Stimulated activated CD4-positive, alpha-beta T cell treated with anti-CD3 and anti-CD28 coated beads, Interleukin-1b, Interleukin-23, amount 100 ng/mL, for 48 hours (primary cell): ENCODE data around the gene DYSF.

Experiments used
- DNase-seq: peaks from one replicate; pipeline ENCODE4 v3.0.0-alpha.2; 2020

Gene DYSF

DNA sequence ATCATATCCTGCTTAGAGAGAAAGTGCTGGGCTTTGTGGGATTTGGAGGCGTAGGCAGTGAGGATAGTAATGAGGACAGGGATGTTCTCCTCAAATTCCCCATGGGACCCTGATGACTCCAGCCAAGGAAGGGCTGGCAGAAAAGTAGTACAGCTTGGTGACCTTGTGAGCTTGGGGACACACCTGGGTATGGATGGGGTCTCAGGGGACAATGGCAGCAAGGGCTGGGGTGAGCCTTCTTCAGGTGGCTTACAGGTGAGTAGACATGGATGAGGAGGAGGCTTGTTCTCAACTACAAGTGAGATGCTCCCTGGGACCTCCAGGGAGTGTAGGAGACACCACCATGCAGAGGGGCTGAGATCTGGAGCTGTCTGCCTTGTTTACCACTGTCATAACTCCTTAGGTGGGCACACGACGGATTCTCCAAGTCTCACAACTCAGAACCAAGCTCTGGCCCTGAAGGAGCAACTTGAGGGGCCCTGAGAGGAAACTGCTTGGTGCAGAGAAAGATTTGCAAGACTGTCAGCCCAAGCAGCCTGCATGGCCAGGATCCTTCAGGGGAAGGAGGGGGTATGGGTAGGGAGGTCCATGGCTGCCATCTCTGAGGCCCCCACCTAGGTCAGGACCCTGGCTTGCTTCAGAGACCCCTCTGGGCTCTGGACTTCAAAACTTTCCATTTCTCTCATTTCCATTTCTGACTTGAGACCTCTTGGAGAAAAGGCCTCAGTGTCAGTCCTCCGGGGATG, 262.8 kb downstream of the DYSF start:
- no peak for DNase-seq

DNA sequence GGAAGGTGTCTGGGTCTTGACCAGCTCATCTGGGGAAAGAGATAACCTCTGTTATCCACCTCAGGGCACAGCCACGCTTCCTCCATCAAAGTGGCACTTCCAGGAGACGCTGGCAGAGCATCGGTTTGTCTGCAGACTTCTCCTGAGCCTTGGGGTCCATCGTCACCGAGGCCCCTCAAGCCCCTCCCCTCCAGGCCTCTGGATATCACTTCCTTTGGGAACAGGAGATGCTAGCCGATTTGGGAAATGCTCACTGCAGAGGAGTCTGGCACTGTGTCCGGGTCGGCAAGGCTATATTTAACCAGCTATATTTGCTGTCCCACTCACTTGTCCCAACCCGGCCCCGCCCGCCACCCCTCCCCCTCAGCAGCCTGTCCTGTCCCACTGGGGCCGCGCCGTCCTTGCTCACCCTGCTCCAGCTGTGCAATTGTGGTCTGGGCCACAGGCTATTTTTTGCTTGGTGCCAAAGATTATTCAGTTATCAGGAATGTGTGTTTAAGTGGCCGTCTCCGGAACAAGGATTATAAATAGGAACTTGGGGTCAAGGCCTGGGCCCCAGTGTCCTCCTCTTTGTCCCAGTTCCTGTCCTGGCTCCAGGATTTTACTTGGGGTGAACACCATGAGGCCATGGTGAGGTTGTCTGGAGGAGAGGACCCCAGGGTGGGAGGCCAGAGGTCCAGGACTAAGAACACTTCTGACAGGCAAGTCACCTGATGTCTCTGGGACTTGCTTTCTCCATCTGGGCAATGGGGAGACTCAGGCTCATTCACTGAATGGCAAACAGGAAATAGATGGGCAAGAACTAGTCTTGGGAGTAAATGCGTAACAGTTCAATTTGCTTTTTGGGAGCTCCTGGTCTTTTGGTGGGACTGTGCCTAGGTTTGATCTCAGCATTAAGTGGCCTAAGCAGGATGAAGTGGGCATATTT, 263.6 kb downstream of the DYSF start:
- DNase-seq: no peak

DNA sequence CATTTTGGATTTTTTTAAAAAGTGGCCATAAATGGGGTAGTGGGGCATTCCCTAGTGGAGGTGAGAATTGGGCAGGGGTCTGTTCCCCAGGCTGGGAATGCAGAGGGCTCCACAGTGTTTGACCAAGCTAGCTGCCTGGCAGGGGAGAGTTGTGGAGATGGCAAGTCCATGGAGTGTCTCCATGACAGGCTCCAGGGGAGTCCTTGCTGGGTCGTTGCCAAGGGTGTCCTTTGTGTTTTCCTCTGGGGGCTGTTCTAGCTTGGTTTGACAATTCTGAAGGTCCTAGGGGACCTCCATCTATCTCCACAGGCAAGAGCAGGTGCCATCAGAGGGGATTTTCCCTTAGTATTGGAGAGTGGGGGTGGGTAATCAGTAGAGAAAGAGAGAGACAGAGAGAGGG, 265.3 kb downstream of the DYSF start:
- no peak for DNase-seq

DNA sequence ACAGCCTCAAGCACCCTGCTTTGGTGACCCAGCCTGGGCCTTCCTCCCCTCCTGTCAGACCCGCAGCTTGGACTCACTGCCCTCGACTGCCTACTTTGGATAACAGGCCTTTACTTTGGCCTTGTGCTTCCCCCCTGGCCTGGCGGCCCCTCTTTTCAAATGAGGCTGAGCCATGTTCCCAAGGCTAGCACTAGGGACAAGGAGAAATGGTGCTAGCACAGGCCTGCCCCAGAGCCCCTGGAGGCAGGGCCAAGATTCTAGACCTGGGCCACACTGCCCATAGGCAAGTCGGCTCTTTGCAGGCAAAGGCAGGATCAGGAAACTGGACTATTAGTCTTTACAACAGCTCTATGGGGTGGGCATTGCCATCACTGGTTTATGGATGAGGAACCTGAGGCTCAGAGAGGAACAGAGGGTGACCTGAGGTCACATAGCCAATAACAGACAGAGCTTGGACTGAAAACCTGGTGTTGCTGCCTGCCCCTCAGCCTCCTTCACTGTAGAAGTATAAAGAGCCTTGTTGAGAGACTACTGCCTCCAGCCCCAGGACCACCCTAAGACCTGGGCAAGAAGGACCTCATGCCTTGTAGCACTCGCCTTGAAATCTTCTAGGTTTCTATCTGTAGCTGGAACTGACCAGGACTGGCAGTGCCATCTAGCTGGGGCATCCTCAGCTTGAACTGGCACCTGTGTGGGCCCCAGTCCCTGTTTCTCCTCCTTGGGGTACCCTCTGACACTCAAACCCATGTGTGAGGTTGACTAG, 266.3 kb downstream of the DYSF start:
- no peak for DNase-seq

DNA sequence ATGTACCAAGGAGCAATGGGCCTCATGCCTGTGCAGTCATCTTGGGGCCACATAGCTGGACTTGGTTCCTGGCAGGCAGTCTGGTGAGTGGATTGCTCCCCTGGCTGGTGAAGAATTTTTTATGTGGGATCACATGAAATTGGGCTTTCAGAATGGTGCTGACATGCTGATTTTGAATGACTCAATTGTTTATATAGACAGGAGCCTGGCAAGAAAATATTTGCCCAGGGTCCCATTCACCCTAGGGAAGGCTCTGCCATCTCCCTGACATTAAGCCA, 266.9 kb downstream of the DYSF start:
- DNase-seq: no peak

DNA sequence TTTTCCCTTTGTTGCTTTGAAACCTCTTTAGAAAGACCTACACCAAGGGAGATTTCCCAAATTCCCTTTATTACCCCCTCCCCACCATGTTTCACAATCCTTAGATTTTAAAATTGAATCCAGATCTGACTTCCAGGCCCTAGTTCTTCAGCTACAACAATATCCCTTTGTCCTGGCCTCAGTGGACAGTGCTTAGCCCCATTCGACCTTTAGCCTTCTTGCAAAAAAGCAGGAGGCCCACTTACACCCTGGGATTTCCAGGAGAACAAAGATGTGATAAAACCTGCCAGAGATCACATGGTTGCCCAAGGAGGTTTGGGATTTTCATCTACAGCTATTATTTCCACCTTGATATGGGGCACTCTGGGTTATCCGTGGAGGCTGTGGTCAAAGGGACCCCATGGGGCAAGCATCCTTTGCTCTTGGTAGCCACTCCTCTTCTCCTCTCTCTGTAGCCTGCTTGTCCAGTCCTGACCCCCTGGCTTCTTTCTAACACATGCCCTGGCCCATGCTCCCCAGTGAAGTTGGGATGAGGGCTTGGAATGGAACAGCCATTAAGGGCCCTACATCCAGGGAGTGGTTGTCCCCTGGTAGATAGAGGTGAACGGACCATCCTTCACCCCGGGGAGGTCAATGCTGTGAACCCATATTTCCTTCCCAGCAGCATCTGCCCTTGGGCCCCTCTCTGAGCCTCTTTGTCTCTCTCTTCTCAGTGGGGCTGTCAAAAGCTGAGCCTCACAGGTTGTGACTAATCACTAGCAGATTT, 267.4 kb downstream of the DYSF start:
- no peak for DNase-seq

DNA sequence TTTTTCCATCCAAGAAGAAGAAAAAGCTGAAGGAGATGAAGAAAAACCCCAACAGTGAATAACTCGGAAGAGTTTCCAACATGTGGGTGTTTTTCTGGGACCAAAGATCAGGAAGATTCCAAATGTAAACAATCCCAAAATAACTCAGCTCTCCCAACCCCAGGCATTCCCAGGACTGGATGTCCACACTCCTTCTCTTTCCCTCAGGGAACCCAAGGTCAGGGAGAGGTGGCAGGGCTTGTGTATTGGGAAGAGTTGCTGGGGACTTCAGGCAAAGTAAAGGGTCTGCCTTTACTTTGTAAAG, 268.0 kb downstream of the DYSF start:
- DNase-seq: no peak

DNA sequence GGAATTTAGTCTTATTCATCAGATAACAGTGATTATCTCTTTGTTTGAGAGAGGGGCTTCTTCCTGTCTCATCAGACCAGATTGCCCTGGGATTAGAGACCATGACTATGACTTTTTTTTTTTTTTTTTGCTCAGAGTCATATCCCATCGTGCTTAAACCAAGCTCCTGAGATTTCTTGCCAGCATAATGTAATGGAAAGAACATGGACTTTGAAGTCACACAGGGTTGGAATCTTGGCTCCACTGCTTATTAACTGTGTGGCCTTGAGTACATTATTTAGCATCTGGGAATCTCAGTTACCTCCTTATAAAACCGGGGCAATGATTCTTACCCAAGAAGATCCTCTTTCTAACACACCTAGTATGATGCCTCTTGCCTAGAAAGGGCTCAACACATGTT, 268.3 kb downstream of the DYSF start:
- no peak for DNase-seq

DNA sequence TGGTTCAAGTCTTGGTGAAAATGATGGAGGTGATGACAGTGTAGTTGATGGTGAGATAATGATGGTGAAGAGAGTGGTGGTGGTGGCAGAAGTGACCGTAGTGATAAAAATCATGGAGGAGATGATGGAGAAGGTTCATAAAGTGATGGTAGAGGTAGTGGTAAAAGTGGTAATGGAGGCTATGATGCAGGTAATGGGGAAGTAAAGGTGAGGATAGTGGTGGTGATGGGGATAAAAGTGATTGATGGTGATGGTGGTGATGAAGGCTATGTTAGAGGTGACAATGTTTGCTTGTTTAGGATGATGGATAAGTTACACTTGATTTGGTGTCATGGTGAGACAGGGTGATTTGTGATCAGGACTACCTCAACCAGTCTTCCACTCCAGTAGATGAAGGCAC, 268.9 kb downstream of the DYSF start:
- no peak for DNase-seq

DNA sequence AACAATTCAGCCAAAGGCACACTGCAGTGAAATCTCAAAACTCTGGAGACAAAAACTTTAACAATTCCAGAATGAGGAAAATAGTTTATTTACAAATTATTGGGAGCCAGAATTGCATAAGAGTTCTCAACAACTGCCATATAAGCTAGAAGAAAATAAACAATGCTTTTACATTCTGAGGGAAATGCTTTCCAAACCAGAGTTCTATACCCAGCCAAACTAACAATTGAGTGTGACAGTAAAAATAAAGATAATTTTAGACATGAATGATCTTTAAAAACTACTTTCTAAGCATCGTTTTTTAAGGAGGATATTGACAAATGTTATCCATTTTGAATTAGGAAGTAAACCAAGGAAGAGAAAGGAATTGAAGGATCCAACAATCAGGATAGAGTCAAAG, 271.4 kb downstream of the DYSF start:
- no peak for DNase-seq

DNA sequence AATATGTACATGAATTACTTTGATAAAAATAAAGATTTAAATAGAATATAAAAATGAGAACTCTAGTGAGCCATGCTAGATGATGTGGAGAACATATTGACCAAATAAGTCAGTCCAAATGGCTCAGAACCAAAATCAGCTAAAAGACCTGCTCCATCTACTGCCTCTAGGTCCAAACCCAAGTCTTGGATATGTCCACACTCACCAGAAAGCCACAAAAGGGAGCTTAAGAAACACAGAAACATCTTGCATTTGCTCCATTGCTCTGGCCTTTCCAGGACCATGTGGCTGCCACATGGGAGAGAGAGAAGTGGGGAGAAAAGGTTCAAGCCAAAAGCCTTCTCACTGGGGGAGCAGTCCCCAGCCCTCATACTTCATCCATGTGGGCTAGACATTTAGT, 272.5 kb downstream of the DYSF start:
- no peak for DNase-seq

DNA sequence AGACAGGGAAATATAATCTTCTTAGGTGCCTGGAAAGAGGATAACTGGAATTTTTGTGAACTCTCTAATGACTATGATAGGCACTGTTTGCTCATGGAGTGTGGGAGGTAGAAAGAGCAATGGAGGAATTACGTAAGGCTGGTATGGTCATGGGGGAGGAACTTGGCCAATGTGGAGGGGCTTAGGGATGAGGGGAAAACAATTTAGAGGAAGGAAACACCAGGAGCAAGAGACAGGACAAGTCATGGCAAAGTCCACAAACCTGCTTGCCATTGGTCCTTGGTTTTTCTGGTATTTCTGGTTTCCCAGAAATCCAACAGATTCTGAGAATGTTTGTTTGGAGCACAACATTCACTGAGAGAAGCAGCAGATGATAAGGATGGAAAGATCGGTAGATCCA, 274.2 kb downstream of the DYSF start:
- no peak for DNase-seq

DNA sequence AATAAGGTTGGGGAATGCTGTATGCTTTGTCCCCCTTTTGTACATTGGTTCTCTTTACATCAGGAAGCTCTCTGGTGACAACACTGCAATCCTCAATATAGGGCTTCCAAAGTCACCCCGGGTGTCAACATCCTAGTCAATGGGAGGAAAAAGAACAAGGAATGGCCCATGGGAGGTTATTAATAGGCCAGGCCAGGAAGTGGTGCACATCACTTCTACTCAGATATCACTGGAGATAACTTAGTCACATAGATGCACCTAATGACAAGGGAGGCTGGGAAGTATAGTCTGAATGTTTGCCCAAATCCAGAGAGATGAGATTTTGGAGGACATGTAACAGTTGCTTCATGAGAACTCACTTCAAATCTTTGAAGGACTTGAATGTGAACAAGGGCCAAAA, 274.7 kb downstream of the DYSF start:
- no peak for DNase-seq

DNA sequence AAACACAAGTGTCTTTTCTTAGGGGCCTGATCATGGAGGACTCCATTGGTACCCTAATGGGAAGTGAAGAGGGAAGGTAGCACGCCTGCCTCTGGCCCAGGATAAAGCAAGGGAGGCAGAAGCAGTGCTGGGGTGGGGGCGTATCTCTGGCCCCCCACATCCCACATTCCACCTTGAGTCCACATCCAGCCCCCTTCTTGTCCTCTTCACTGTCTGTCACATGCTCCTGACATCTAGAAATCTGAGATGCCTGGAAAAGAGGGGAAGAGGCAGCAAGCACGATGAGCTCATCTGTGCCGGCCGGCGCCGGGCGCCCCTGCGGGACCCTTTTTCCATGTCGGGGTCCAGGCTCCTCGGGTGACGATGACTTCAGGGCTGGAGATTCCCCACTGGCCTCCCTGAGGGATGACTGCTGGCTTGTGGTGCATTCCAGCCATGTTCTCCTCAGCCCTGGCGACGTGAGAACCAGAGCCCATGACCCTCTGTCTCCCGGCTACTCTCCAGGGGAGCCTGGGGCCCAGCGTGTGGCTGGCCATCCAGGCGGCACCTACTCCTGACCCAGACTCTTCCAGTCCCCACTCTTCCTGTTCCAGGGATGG, 277.5 kb downstream of the DYSF start:
- DNase-seq: no peak

DNA sequence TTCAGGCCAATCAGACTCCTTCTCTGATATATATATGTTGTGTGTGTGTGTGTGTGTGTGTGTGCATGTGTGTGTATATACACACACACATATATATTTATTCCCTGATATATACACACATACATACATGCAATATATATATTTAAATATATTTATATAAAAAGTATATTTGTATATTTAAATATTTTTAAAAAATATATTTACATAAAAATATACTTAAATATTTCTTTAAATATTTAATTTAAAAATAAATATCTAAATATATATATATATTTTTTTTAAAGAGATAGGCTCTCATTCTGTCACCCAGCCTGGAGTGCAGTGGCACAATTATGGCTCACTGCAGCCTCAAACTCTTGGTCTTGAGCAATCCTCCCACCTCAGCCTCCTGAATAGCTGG, 281.3 kb downstream of the DYSF start:
- DNase-seq: no peak

DNA sequence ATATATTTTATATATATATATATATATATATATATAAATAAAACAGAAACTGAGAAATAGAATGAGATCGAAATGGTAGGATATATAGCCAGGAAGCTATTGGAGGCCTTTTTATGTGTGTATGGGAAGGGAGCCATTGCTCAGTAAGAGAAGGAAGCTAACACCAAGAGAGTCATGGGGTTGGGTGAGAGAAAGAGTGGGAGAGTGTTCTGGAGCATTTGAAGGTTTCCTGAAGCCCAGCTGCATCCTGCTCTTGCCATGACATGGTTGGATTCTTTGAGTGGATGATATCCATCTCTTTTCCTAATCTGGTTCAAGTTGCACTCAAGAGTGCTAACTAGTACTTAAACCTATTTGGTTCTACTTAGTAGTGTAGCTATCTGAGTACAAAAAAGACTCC, 282.3 kb downstream of the DYSF start:
- no peak for DNase-seq
